Neuron (in vitro differentiated cells): ENCODE results near the gene SEMA5B.

ENCODE experiments used
- H2AFZ ChIP-seq: one replicate; pipeline ENCODE4 v1.6.1; 2013; ENCODE audit warnings: low read depth, mild to moderate bottlenecking, inconsistent platforms, low read length, moderate library complexity
- H3K27me3 ChIP-seq: one replicate; pipeline ENCODE4 v1.6.1; 2013; ENCODE audit warnings: low read length; ENCODE audit not compliant: insufficient read depth
- H3K36me3 ChIP-seq: one replicate; pipeline ENCODE4 v1.6.1; 2013; ENCODE audit warnings: low read length; ENCODE audit not compliant: insufficient read depth
- H3K4me1 ChIP-seq: one replicate; pipeline ENCODE4 v1.6.1; 2013; ENCODE audit warnings: low read length; ENCODE audit not compliant: insufficient read depth
- H3K4me3 ChIP-seq: 2 replicates; pipeline ENCODE4 v1.5.1; 2013; ENCODE audit warnings: mild to moderate bottlenecking, low read length, moderate library complexity
- H3K9me3 ChIP-seq: one replicate; pipeline ENCODE4 v1.6.1; 2013; ENCODE audit warnings: low read length

The SEMA5B gene

DNA sequence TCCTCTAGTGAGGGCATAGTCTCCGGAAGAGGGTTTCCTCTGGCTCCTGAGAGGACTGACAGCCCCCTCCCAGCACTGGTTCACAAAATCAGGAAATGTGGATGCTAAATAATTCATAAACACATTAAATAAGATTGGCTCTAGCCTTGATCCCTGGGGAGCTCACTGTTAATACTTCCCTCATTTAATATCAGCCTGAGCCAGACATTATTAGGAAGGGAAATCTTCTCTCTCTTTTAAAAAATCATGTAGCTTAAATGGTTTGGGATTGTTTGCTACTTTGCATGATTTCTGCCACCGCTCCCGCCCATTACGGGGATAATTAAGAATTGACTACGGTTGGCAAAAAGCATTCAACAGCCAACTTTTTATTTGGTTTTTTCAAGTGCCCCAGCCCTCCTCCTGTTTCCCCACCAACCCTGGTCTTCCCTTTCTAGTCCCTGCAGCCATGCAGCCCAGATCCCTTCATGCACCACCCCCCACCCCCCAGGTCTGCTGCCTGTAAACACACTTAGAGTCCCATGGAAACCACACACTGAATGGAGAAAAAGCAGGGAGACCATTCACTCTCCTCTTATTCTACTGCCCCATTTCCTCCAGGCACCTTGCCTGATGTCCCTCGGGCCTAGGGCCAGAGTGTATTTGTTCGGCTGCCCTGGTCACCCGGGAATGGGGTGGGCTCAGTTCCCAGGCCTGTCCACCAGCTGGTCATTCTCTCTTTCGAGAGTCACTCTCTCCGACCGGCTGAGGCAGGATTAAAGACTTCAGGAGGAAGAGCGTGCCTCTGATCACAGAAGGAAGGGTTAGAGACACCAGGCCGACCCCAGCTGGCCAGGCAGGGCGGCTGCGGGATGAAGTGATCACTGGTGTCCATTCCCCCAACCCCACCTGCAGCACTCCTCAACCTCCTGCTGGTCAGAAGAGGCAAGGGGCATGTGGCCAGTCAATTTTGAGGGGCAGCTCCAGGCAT, 45.1 kb downstream of the SEMA5B start:
- H3K4me1 ChIP-seq = peaks cover 74% of the 10 kb centered on the region
- peaks cover 29% of the 10 kb centered on the region for H3K36me3 ChIP-seq
- no peaks in the 10 kb centered on the region for H3K9me3 ChIP-seq
- H3K27me3 ChIP-seq = no peaks in the 10 kb centered on the region
- no peak overlapping the region for H3K4me3 ChIP-seq
- H2AFZ ChIP-seq = no peak overlapping the region

DNA sequence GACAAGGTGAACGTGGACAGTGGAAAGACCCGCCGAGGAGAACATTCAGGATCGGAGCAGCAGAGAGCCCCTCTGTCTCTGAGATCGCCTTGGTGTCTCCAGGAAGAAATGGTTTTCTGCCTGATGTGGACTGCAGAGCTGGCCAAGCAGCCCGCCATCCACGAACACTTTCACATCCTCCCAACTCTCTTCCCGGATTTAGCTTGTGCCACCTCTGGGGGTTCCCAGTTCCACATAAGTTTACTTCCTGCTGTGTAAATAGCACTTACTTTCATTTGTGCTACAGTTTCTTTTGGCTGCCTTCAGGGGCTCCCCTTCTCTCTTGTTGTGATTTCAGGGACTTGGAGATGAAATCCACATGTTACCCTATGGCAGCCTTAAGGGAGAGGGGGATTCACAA, 48.4 kb downstream of the SEMA5B start:
- Histone ChIP-seq H3K9me3 (no peaks in the 10 kb centered on the region), H3K27me3 (no peaks in the 10 kb centered on the region), H2AFZ (no peak overlapping the region), H3K4me1 (peaks cover 76% of the 10 kb centered on the region), H3K4me3 (no peak overlapping the region), H3K36me3 (peaks cover 35% of the 10 kb centered on the region)

DNA sequence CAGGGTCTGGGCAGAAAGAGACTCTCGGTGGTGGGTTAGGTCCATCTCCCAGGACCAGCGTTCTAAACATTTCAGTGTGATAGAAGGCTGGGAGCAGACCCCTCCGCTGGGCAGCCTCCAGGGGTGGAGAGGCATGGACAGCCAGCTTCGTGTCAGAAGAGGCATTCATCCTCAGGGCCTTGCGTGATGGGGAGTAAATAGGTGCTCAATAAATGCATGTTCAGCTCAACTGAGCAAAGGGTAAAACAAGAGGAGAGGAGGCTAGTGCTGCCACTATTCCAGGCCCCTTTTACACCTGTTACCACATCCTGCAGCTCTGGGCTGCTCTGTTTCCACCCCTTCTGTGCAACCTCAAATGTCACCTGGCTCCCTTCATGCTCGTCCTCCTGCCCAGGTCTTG, 49.0 kb downstream of the SEMA5B start:
- peaks cover 33% of the 10 kb centered on the region for H3K36me3 ChIP-seq
- peaks cover 72% of the 10 kb centered on the region for H3K4me1 ChIP-seq
- H2AFZ ChIP-seq = no peak overlapping the region
- no peaks in the 10 kb centered on the region for H3K27me3 ChIP-seq
- H3K4me3 ChIP-seq = no peak overlapping the region
- H3K9me3 ChIP-seq = no peaks in the 10 kb centered on the region

GRCh38 chr3:122977746-122978466, 49.7 kb downstream of the SEMA5B start:
- H3K27me3 ChIP-seq = no peaks in the 10 kb centered on the region
- H2AFZ ChIP-seq = no peak overlapping the region
- H3K4me1 ChIP-seq = peaks cover 69% of the 10 kb centered on the region
- no peaks in the 10 kb centered on the region for H3K9me3 ChIP-seq
- H3K4me3 ChIP-seq = no peak overlapping the region
- peaks cover 39% of the 10 kb centered on the region for H3K36me3 ChIP-seq

DNA sequence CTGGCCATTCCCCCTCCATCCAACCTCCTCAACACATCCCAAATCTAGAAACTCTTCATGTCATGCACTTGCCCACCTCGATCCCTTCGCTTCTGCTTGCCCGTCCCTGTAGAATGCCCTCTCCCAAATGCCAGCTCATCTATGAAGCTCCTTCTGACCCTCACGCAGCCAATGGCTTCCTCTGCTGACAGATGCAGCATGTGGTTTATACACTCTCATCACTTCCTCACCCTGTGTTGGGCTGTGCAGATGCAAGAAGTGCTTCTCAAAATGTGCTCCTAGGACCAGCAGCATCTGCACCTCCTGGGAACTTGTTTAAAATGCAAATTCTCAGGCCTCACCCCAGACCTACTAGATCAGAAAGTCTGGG, 51.7 kb downstream of the SEMA5B start:
- Histone ChIP-seq H3K9me3 (no peaks in the 10 kb centered on the region), H3K4me3 (no peak overlapping the region), H3K27me3 (no peaks in the 10 kb centered on the region), H2AFZ (no peak overlapping the region), H3K4me1 (peaks cover 58% of the 10 kb centered on the region), H3K36me3 (peaks cover 46% of the 10 kb centered on the region)

DNA sequence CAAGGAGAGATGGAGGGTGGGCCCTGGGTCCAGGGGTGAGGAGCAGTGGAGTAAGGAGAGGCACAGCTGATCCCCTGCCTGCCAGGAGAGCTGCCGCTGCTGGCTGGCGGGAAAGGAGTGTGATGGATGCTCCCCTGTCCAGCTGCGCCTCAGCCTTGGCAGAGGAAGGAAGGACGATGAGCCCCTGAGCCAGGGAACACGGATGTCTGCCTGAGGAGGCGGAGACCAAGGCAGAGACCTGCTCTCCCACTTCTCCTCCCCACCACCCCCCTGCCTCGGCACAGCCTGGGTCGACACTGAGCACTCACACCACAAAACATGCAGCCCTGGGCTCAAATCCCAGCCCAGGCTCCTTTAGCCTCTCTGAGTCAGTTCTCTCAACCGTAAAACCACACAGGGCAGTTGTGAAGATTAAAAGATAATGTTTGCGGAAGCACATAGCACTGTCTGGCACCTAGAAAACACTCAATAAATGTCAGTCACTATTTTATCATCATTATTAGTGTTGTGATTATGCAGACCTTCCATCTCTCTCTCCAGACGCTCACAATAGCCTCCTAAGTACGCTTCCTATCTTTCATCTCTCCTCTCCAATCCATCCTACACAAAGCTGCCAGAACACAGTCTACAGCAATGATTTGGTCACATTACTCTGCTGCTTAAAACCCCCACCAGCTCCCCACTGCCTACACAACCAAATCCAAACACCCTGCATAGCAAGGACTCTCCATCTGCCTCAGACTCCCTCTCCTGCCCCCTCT, 52.2 kb downstream of the SEMA5B start:
- Histone ChIP-seq H3K9me3 (no peaks in the 10 kb centered on the region), H2AFZ (no peak overlapping the region), H3K4me3 (no peak overlapping the region), H3K36me3 (peaks cover 46% of the 10 kb centered on the region), H3K4me1 (peaks cover 58% of the 10 kb centered on the region), H3K27me3 (no peaks in the 10 kb centered on the region)

DNA sequence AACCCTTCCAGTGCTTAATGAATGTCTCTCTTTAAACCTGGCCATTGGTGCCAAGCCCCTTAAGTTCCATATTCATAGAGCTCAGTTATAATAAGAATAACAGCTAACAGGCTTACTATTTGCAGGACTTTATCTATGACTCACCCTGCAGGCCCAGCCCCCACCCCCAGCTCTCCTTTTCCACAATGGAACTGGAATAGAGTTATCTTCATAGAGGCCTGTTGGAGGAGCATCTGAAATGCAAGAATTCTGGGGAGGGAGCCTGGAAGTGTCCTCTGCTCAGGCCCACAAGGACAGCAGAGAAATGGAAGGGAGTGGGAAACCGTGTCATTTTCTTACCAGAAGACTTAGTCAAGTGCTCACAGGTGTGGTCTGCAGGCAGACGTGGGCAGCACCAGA, 52.8 kb downstream of the SEMA5B start:
- H3K4me3 ChIP-seq = no peak overlapping the region

GRCh38 chr3:122973893-122974615, 53.5 kb downstream of the SEMA5B start:
- peaks cover 50% of the 10 kb centered on the region for H3K4me1 ChIP-seq
- no peak overlapping the region for H2AFZ ChIP-seq
- no peak overlapping the region for H3K4me3 ChIP-seq
- H3K27me3 ChIP-seq = no peaks in the 10 kb centered on the region
- H3K36me3 ChIP-seq = peaks cover 53% of the 10 kb centered on the region
- H3K9me3 ChIP-seq = no peaks in the 10 kb centered on the region

More for the DNA sequence above, 52.8 kb downstream of the SEMA5B start:
- Histone ChIP-seq H3K9me3 (no peaks in the 10 kb centered on the region), H2AFZ (no peak overlapping the region), H3K27me3 (no peaks in the 10 kb centered on the region), H3K36me3 (peaks cover 50% of the 10 kb centered on the region), H3K4me1 (peaks cover 57% of the 10 kb centered on the region)

DNA sequence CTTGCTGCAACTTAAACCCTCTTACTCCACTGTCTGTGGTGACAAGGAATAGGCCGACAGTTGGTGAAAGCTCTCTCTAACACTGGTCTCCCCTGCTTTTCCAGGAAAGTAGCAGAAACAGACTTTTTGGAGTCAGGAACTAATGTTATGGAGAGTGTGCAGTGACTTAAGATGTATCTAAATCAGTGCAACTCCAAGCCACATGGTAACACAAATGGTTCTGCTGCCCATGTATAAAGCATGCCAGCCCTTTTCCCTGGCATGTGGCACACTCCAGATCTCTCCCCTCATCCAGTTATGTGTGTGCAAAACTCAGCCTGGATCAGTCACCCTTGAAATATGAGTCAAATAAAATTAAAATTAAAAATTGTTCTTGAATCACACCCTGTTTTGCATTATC, 55.4 kb downstream of the SEMA5B start:
- no peaks in the 10 kb centered on the region for H3K9me3 ChIP-seq
- no peaks in the 10 kb centered on the region for H3K27me3 ChIP-seq
- peaks cover 31% of the 10 kb centered on the region for H3K4me1 ChIP-seq
- H2AFZ ChIP-seq = no peak overlapping the region
- H3K36me3 ChIP-seq = peaks cover 72% of the 10 kb centered on the region
- no peak overlapping the region for H3K4me3 ChIP-seq

DNA sequence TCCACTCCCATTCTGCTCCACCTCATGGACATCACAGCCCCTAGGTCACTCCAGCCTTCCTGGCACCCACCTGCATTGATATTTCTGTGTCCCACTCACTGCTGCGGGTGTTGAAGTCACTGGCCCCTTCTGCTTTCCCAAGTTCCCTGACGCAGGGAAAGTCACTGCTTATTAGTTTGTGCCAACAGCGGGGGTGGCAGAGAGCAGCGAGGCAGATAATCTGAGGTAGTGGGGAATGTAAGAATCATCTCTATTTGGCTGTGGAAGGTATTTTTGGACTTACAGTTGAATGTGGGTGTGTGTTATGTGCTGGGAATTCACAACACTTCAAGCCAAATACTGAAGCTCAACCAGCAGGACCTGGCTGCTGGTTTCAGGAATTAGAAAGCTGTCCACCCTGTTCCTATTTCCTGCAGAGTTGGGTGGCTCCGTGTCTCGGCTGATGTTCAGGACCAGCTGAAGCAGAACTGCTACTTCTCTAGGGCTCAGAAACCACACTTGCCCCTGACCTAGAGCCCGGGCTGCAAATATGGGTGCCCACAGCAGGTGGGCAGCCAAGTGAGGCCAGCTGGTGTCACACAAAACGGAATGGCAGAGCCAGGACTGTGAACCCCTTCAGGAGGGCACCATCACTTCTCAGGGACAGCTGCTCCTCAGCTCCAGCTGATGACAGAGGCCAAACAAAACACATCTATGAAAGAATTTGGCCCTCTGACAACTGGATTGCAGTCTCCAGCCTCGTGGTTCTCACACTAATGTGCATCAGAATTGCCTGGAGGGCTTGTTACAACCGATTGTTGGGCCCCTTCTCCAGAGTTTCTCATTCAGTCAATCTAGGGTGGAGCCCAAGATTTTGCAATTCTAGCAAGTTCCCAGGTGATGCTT, 57.7 kb downstream of the SEMA5B start:
- Histone ChIP-seq H3K27me3 (no peaks in the 10 kb centered on the region), H3K4me1 (peaks cover 9% of the 10 kb centered on the region)

DNA sequence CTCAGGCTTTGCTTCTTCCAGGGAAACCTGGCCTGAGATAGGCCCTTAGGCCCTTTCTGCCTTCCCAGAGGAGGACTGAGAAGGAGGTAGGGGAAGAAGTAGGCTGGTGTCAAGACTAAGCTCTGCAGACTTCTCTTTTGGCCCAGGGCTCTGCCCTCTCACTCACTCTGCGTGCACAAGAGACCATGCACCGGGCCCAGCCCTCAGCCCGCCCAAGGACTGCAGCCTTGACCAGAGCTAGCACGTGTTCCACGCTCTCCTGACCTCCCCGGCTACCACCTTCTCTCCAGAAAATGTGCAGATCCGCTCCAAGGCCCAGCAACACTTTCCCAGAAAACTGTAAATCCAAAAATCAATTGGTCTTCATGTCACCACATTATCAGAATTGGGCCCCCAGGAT, 59.8 kb downstream of the SEMA5B start:
- Histone ChIP-seq H3K9me3 (no peaks in the 10 kb centered on the region), H3K4me3 (no peak overlapping the region), H3K27me3 (no peaks in the 10 kb centered on the region), H3K4me1 (no peaks in the 10 kb centered on the region), H2AFZ (no peak overlapping the region), H3K36me3 (peaks cover 73% of the 10 kb centered on the region)

More for the DNA sequence above, 57.7 kb downstream of the SEMA5B start:
- no peak overlapping the region for H3K4me3 ChIP-seq
- H3K36me3 ChIP-seq = peaks cover 79% of the 10 kb centered on the region
- H2AFZ ChIP-seq = no peak overlapping the region
- no peaks in the 10 kb centered on the region for H3K9me3 ChIP-seq

GRCh38 chr3:122967356-122967755, 60.2 kb downstream of the SEMA5B start:
- Histone ChIP-seq H3K36me3 (peaks cover 71% of the 10 kb centered on the region), H2AFZ (no peak overlapping the region), H3K9me3 (no peaks in the 10 kb centered on the region), H3K4me1 (no peaks in the 10 kb centered on the region), H3K27me3 (no peaks in the 10 kb centered on the region), H3K4me3 (no peak overlapping the region)
